GM23248 (cell line): Measurements from ENCODE around the gene EPHB6.

Source experiments
- EZH2 ChIP-seq: fragments of 200-600 bp; sonication (generic); IDR thresholded peaks from 2 replicates; pipeline ENCODE4 v1.6.1; 2018; ENCODE audit warnings: antibody characterized with exemption, mild to moderate bottlenecking; ENCODE audit not compliant: insufficient read depth, poor library complexity, severe bottlenecking
- EZH2phosphoT487 ChIP-seq: fragments of 200-600 bp; sonication (generic); IDR thresholded peaks from 2 replicates; pipeline ENCODE4 v1.6.1; 2018; ENCODE audit warnings: antibody characterized with exemption, moderate library complexity, mild to moderate bottlenecking, low read depth; ENCODE audit not compliant: insufficient read depth

DNA sequence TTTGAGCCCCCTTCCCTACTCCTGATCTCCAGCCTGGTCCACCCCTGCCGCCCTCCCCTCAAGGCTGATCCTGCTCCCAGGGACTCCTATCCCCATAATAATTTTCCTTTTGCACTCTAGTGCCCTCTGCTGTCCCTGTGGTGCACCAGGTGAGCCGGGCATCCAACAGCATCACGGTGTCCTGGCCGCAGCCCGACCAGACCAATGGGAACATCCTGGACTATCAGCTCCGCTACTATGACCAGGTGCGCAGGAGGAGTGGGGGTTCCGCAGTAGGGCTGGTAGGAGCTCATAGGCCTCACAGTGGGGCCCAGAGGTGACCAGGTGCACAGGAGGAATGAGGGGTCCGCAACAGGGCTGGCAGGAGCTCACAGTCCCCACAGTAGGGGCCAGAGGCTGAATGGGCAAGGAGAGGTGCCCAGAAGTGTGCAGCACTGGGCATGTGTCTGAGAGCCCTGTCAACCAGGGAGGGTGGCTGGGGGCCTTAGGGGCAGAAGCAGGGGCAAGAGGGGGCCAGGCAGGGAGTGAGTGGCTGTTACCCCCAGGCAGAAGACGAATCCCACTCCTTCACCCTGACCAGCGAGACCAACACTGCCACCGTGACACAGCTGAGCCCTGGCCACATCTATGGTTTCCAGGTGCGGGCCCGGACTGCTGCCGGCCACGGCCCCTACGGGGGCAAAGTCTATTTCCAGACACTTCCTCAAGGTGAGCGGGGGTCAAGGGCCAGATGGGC, 11.7 kb downstream of the EPHB6 start:
- no peak for TF ChIP-seq EZH2
- TF ChIP-seq EZH2phosphoT487: no peak
